Inflammatory macrophage (primary cell): Measurements from ENCODE around the gene ST8SIA1.

Experiments
- DNase-seq, 2 donors: peaks; one replicate each; pipeline ENCODE4 v3.0.0-alpha.2; 2020 to 2022

ST8SIA1 gene

DNA sequence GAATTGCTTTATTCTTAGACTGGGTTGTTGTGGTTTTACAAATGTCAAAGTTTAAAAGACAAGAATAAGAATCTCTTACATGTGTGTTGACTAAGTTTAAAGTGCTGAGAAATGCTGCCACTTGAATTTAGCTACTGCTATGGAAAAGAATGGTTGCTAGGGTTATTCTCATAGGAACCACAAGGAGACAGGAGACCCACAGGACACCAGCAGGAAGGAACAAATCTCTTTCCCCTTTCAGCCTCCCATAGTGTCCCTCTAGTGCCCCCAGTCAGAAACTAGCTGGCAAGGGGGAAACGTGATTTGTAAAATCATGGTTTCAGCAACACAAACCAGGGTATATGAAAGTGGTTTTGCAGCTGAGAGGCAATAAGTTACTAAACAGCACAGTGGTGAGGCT, 102.7 kb downstream of the ST8SIA1 start:
- DNase-seq: peak in 1 of 2 donors; percentile 1

GRCh38 chr12:22231078-22231477, 103.4 kb downstream of the ST8SIA1 start:
- DNase-seq: no peak

GRCh38 chr12:22230280-22230794, 104.2 kb downstream of the ST8SIA1 start:
- DNase-seq: no peak

GRCh38 chr12:22229652-22230279, 104.7 kb downstream of the ST8SIA1 start:
- no peak for DNase-seq

DNA sequence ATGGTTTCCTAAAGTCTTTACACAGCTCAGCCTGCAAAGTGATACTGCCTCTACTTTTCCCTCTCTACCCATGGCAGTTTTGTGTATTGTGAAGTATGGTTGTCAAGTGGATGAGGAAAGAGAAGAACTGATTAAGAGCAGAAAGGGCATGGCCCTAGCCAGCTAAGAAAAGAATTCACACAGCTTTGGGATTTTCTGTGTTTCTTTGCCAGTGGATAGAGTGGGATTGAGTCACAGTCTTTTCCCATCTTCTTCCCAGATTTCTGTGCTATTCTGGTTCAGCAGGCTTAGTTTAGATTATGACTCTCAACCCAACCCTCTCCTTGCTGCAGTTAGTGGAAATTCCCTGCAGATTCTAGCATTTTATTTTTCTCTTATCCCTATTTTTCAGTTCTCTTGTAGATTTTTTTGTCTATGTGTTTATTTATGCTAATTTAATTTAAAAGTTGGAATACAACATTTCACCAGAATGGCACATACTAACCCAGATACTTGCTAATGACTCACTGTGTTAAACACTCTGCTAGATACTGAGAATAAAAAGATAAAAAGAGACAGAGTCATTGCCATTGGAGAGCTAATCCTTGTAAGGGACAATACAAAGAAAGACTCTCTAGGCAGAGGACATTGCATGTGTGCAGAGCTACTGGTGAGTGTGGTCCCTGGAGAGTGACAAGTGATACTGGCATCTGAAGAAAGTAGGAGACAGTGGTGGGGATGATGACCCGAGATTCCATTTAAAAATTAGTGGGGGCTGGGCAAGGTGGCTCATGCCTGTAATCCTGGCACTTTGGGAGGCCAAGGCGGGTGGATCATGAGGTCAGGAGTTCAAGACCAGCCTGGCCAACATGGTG, 106.3 kb downstream of the ST8SIA1 start:
- DNase-seq: no peak

- no peak for DNase-seq
Observed at GRCh38 chr12:22223356-22223755, 111.2 kb downstream of the ST8SIA1 start.

GRCh38 chr12:22217556-22217955, 117.0 kb downstream of the ST8SIA1 start:
- no peak for DNase-seq

GRCh38 chr12:22215467-22216253, 118.8 kb downstream of the ST8SIA1 start:
- peak; percentile 28 to 33 for DNase-seq

DNA sequence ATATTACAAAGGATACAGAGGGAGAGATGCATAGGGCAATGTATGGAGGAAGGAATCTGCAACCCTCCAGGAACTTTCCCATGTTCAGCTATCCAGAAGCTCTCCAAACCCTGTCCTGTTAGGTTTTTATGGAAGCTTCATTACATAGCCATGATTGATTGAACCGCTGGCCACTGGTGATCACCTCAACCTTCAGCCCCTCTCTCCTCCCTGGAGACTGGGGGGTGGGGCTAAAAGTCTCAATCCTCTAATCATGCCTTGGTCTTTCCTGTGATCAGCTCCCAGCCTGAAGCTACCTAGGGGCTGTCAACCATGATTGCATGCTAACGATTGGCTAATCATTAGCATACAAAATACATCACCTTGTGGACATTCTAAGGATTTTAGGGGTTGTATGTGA, 123.4 kb downstream of the ST8SIA1 start:
- DNase-seq: no peak

GRCh38 chr12:22209422-22209821, 125.1 kb downstream of the ST8SIA1 start:
- DNase-seq: no peak

GRCh38 chr12:22206111-22206728, 128.3 kb downstream of the ST8SIA1 start:
- no peak for DNase-seq

DNA sequence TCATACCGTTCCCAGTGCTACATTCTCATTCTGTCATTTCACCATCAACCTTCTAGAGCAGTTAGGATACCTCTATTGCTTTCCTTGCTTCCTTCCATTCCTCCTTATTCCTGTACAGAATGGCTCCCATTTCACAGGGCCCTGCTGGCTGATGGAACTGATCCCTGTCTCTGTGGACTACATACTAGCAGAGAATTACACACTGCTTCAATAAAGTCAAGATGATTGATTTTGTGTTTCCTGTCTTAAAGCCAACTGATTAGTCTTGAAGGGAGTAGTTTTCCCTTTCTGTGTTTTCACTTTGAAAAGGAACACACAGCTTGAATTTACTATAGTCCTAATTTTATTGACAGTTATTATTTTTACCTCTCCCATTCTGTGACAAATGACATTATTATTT, 130.1 kb downstream of the ST8SIA1 start:
- no peak for DNase-seq

DNA sequence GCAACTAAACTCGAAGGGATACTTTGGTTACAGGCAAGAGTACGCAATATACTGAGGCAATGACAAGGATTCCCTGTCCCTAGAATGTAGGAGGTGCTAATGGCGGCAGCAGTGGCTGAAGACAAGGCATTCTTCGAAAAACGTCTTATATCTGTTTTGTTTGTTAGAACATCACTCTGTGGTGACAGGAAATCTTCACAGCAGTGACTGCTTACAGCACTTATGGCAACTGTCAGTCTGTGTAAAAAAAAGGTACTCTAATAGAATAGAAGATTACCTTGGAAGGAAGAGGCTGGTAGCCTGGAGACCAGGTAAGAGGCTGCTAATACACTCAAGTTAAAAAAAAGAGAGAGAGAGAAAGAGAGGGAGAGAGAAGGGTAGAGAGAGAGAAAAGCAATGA, 131.7 kb downstream of the ST8SIA1 start:
- DNase-seq: no peak

DNA sequence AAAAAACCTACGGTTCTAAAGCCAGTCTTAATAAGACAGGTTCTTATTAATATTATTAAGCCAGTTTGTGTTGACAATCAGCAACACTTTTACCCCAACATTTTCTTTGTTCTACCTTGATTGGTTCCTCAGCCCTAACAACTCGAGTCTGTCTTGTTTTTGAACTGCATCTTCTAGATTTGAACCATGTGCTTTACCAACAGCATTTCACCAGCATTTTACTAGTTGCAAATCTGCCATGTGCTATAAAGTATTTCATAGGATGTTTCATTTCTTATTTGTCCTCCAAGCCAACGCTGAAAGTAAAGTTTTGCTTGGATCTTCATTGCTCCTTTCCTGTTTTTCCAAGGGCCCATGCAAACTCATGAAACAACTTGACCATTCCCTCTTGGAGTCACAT, 133.4 kb downstream of the ST8SIA1 start:
- DNase-seq: no peak

- DNase-seq: no peak
Observed at GRCh38 chr12:22196236-22196635, 138.3 kb downstream of the ST8SIA1 start.

GRCh38 chr12:22190969-22191368, 143.5 kb downstream of the ST8SIA1 start:
- DNase-seq: no peak

GRCh38 chr12:22188431-22188830, 146.1 kb downstream of the ST8SIA1 start:
- DNase-seq: no peak

DNA sequence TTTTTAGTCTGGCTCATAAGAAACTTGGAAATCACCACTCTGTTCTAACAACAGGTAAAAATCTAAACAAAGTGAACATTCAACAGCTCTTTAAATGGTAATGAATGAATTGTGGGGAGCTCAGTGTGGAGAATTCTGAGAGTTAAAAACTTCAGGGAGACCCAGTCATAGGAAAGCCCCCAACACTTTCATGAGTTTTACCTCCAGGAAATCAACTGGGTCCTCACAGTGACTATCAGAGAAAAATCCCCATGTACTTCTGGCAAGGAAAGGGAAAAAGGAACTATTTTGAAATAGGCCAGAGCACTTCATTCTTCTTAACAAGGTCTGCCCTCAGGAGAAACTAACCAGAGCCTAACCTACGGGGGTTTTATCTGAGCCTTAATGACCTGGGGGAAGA, 153.8 kb downstream of the ST8SIA1 start:
- no peak for DNase-seq

DNA sequence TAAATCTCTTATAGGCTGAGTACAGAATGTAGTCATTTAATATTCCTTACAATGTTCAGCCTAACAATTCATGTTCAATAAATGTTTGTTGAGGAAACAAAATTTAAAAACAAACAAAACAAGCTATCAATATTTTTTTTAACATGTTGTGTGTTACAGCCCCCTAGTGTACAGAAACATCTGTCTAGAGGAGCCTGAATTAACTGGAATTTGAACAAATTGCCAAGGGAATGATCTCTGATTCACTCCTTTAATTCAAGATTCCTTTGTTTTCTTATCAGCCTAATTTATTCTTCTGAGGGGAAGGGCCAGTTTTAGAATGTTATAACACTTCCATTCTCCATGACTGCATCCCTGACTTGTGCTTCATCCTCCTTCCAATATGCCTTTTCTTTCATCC, 161.3 kb downstream of the ST8SIA1 start:
- DNase-seq: no peak

- DNase-seq: peak; percentile 21 to 23
Observed at GRCh38 chr12:22172501-22172900, 162.0 kb downstream of the ST8SIA1 start.

DNA sequence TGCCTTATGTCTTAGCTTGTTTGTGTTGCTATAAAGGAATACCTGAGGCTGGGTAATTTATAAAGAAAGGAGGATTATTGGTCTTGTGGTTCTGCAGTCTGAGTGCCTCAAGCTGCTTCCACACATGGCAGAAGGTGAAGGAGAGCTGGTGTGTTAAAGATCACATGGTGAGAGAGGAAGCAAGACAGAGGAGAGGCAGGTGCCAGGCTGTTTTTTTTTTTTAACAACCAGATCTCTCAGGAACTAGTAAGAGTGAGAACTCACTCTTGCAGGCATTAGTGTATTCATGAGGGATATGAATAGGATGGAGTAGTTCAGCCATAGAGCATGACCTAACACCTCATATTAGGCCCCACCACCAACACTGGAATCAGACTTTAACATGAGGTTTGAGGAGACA, 165.1 kb downstream of the ST8SIA1 start:
- DNase-seq: no peak

- DNase-seq: peak; percentile 7 to 43
Observed at GRCh38 chr12:22164139-22164538, 170.4 kb downstream of the ST8SIA1 start.

GRCh38 chr12:22163594-22163993, 170.9 kb downstream of the ST8SIA1 start:
- DNase-seq: no peak
